Right lobe of liver (tissue), 6 donors: ENCODE data around the gene POMT2. TPM values are rescaled to one million over a fixed set of nuclear protein-coding genes. Genes with fewer than 3 reads are reported as not detected.
"Not testable (repeated sequence)": the region's sequence is repeated elsewhere in the genome, so short reads cannot be mapped to it uniquely, and the experiment has no call there.

Experiments
- ATAC-seq, 4 donors: fragments of 200-7000 bp; cut with Tn5 transposase; one replicate each; pipeline ENCODE4 v1.9.1; 2020; ENCODE audit warnings: mild to moderate bottlenecking in 4 of 4, moderate library complexity in 4 of 4
- DNase-seq, 3 donors: peaks; one replicate each; pipeline ENCODE4 v3.0.0-alpha.2; 2020
- H3K27ac ChIP-seq, 3 donors: fragments of 200-600 bp; one replicate each; pipeline ENCODE4 v1.8.0; 2022
- H3K27me3 ChIP-seq, 2 donors: fragments of 200-600 bp; one replicate each; pipeline ENCODE4 v1.8.0; 2022
- H3K36me3 ChIP-seq, 4 donors: fragments of 200-600 bp; sonication (generic) in 1 of 4; one replicate each; pipeline versions ENCODE4 v1.5.1 to v1.8.0; 2017 to 2022; ENCODE audit warnings: control low read depth in 1 of 4
- H3K4me1 ChIP-seq, 4 donors: fragments of 200-600 bp; sonication (generic) in 1 of 4; one replicate each; pipeline versions ENCODE4 v1.5.1 to v1.8.0; 2017 to 2022; ENCODE audit warnings: control low read depth in 1 of 4
- H3K4me3 ChIP-seq, 3 donors: fragments of 200-600 bp; one replicate each; pipeline ENCODE4 v1.8.0; 2022
- H3K9me3 ChIP-seq, 4 donors: fragments of 200-600 bp; sonication (generic) in 1 of 4; one replicate each; pipeline versions ENCODE4 v1.5.1 to v1.8.0; 2017 to 2022; ENCODE audit warnings: control low read depth in 1 of 4
- POLR2A ChIP-seq: fragments of 450-650 bp; IDR thresholded peaks from one replicate; pipeline ENCODE4 v1.6.1; 2017; ENCODE audit warnings: antibody characterized with exemption, mild to moderate bottlenecking
- WGBS: methylation state at CpG from one replicate; pipeline ENCODE4 v1.1.6; 2018; ENCODE audit warnings: low coverage, low lambda C conversion rate; ENCODE audit not compliant: insufficient coverage; ENCODE audit errors: missing lambda C conversion rate; 5-methylcytosine and 5-hydroxymethylcytosine counted together
- intact Hi-C, 2 donors: fragments of 100-400 bp; cut with DNase I; formaldehyde crosslinking; loops; one replicate each; pipeline versions ENCODE4 v1.11.2 to v1.14.1; 2022
- total RNA-seq, 6 experiments: library from RNA; depleted of rRNA in 2 of 6; stranded (reverse); fragments of >200 nt in 2 of 6; fragmentation: NEBNext Ultra II Directional in 3 of 6; extraction: Animal tissue kit (Norgen Biotek cat#: 25700) in 3 of 6; gene quantifications; one replicate each; pipeline versions ENCODE4 v1.1.0 to v1.2.4, GENCODE V29; 2016 to 2023
- TF ChIP-seq, protein P1 (sequence below), 4 donors: fragments of 200-600 bp in 3 of 4; fragments of 450-650 bp in 1 of 4; IDR thresholded peaks; one replicate each; pipeline versions ENCODE4 v1.5.1 to v1.8.0; 2016 to 2022; ENCODE audit warnings: antibody characterized with exemption in 4 of 4, mild to moderate bottlenecking in 2 of 4
- donor health status: DM: no; HTN: yes; CAD: no.
- donor health status: DM: no; HTN: no; CAD: no.
- donor health status: DM: no; HTN: no; CAD: no.
- donor health status: DM: no; HTN: yes; CAD: no.
- donor health status: DM: no; HTN: yes; CAD: no.

The POMT2 gene
- total RNA-seq, 6 experiments from 2014 or later = 5.5 to 15.9 (median 12.9) TPM

DNA sequence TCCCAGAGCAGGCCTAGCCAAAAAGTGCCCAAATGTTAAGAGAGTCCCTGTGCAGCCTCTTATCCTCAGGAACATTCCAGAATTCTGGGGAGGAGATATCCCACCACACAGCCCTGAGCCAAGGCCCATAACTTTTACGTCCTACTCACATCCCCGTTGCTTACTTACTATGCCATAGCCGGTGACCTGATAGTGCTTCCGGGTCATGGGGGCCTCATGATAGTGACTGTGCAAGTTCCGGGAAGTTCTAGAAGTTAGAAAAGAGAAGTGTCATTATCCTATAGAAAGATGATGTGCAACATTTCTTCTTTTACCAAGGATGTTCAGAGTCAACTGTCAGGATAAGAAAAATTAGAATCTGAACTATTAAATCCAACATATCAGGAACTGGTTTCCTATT, 34.1 kb downstream of the POMT2 start:
- intact Hi-C loops = no loop called here
- DNase-seq = no peak
- Histone ChIP-seq H3K27ac (no peak overlapping the region), H3K4me3 (no peak overlapping the region), H3K4me1 (no peaks in the 10 kb centered on the region), H3K9me3 (no peaks in the 10 kb centered on the region), H3K36me3 (peaks cover 0 to 45% (median 6%) of the 10 kb centered on the region in 4 donors), H3K27me3 (no peaks in the 10 kb centered on the region)
- TF ChIP-seq POLR2A = no peak
- TF ChIP-seq, protein P1, sequence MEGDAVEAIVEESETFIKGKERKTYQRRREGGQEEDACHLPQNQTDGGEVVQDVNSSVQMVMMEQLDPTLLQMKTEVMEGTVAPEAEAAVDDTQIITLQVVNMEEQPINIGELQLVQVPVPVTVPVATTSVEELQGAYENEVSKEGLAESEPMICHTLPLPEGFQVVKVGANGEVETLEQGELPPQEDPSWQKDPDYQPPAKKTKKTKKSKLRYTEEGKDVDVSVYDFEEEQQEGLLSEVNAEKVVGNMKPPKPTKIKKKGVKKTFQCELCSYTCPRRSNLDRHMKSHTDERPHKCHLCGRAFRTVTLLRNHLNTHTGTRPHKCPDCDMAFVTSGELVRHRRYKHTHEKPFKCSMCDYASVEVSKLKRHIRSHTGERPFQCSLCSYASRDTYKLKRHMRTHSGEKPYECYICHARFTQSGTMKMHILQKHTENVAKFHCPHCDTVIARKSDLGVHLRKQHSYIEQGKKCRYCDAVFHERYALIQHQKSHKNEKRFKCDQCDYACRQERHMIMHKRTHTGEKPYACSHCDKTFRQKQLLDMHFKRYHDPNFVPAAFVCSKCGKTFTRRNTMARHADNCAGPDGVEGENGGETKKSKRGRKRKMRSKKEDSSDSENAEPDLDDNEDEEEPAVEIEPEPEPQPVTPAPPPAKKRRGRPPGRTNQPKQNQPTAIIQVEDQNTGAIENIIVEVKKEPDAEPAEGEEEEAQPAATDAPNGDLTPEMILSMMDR (IDR thresholded peaks at IDR 0.05) = no peak
- WGBS = 81% methylated on average over 5 of the region's 5 CpGs
- no peak for ATAC-seq

DNA sequence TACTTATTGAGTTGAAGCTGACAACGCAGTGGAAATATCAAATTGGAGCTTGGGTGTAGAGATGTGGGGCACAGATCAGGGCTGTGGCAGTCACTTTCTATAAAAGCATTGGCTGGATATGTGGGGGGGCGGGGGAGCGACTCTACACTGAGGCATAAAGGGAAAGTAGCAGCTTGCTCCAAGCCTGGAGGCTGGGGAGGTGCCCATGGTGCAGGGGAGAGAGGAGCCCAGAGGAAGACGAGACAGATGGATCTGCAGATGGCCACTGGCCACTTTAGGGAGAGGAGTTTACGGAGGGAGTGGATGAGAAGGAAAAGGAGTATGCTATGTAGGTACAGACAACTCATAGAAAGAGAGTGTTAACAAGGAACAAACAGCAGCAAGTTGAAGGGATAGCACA, 36.2 kb downstream of the POMT2 start:
- DNase-seq (no peak), ATAC-seq (no peak)
- no peak overlapping the region for H3K27ac ChIP-seq
- H3K4me1 ChIP-seq = no peaks in the 10 kb centered on the region
- intact Hi-C loops = no loop called here
- H3K36me3 ChIP-seq = peaks cover 0 to 49% (median 4%) of the 10 kb centered on the region in 4 donors
- no peaks in the 10 kb centered on the region for H3K9me3 ChIP-seq
- WGBS = 97% methylated on average over 5 of the region's 5 CpGs
- no peaks in the 10 kb centered on the region for H3K27me3 ChIP-seq
- no peak overlapping the region for H3K4me3 ChIP-seq
- TF ChIP-seq POLR2A = no peak
- TF ChIP-seq, protein P1 (IDR thresholded peaks at IDR 0.05) = no peak

DNA sequence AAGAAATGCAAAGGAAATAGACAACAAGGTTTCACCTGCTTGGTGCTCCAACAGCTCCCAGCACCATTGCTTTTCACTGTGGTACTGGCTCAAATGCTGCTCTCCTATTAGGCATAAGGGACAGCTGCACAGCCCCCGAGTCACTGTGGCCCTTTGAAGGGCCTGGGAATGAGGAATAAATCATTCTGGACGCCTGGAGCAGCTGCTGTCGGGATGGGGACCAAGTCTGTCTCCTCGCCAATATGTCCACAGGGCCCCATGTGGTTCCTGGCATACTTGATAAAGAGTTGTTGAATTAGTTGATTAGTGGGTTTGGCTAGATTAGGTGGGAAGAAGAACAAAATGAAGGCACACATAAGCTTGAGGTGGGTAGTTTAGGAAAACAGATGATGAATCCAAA, 36.6 kb downstream of the POMT2 start:
- H3K27ac ChIP-seq = no peak overlapping the region
- ATAC-seq (no peak), DNase-seq (no peak)
- 86% methylated on average over 4 of the region's 4 CpGs for WGBS
- H3K4me3 ChIP-seq = no peak overlapping the region
- intact Hi-C loops = no loop called here
- peaks cover 0 to 49% (median 4%) of the 10 kb centered on the region in 4 donors for H3K36me3 ChIP-seq
- TF ChIP-seq, protein P1 (IDR thresholded peaks at IDR 0.05) = no peak
- no peak for TF ChIP-seq POLR2A
- no peaks in the 10 kb centered on the region for H3K27me3 ChIP-seq
- no peaks in the 10 kb centered on the region for H3K4me1 ChIP-seq
- H3K9me3 ChIP-seq = no peaks in the 10 kb centered on the region

DNA sequence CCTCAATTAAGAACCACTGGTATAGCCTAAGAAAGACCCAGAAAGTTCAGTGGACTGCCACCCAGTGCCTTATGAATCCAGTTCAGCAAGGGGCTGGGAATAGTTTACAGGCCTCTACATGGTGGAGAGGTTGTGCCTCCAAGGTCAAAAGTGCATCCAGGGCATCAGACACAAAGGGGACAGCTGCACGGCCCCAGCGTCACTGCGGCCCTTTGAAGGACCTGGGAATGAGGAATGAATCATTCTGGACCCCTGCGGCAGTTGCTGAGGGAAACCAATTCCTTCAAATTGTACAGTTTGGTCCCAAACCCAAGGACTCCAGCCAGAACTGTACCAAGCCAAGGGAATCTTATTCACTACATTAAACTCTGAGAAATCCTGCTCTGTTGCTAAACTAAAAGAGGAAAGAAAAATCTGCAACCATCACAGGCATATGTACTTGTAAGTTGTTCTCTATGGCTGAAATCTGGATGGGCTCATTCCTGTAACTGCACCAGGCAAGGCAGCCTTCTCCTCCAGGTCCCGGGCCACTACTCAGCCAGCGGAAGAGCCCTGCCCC, 38.8 kb downstream of the POMT2 start:
- ATAC-seq (no peak), DNase-seq (no peak)
- peaks cover 0 to 36% (median 4%) of the 10 kb centered on the region in 4 donors for H3K36me3 ChIP-seq
- TF ChIP-seq, protein P1 (IDR thresholded peaks at IDR 0.05) = no peak
- no peak for TF ChIP-seq POLR2A
- H3K27ac ChIP-seq = no peak overlapping the region
- no peaks in the 10 kb centered on the region for H3K27me3 ChIP-seq
- intact Hi-C loops = no loop called here
- 90% methylated on average over 2 of the region's 6 CpGs for WGBS
- H3K4me3 ChIP-seq = no peak overlapping the region
- no peaks in the 10 kb centered on the region for H3K4me1 ChIP-seq
- H3K9me3 ChIP-seq = no peaks in the 10 kb centered on the region

DNA sequence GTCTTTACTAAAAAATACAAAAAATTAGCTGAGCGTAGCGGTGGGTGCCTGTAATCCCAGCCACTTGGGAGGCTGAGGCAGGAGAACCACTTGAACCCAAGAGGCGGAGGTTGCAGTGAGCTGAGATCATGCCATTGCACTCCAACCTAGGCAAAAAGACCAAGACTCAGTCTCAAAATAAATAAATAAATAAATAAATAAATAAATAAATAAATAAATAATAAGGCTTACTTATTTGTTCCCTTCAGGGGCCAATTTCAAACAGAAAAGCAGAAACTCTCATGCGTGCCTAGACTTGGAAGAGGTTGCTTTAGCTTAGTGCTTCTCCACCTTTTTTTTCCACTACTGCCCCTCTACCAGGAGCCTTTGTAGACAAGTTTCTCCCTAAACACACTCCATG, 39.8 kb downstream of the POMT2 start:
- H3K27ac ChIP-seq, intact Hi-C loops, H3K27me3 ChIP-seq, ATAC-seq, H3K4me3 ChIP-seq, H3K9me3 ChIP-seq, H3K4me1 ChIP-seq, DNase-seq: not testable (repeated sequence)
- H3K36me3 ChIP-seq = peaks cover 0 to 30% (median 4%) of the 10 kb centered on the region in 4 donors
- WGBS = 100% methylated on average over 3 of the region's 4 CpGs
